ENCODE data around the gene CLIC3. TPM values are rescaled to one million over a fixed set of nuclear protein-coding genes. Genes with fewer than 3 reads are reported as not detected.

Gene CLIC3
- total RNA-seq, 1 experiment from 2014 or later, result 1.7 TPM

DNA sequence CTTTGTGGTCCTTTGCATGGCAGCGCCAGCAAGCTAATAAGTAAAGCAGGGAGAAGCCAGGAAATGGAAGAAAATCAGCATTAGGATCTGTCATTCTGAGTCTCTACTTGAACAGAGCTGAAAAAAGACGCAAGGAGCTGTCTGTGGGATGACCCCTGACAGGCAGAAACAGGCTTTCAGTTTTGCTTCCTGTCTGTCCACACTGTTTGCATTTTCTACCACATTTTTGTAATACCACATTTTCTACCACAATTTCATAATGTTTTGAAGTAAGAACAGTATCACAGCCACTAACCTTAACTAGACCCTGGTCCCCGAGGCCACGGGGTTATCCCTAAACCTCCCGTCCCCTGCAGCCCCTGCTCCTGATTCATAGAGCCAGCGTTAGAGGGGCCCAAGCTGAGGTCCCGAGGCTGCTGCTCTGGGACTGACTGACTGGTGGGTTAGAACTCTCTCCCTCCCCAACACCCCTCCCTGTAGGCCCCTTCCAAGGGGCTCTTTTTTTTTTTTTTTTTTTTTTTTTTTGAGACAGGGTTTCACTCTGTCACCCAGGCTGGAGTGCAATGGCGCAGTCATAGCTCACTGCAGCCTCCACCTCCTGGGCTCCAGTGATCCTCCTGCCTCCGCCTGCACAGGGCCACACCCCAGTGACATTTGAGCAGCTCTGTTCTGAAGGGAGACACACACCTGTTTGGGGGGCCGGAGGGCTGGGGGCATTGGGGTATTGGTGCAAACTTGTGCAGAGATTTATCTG lies 4.0 kb upstream of the CLIC3 start:
- peak; percentile 35 for DNase-seq (ENCODE audit: low read depth)

GRCh38 chr9:136997830-136998234 lies 1.5 kb upstream of the CLIC3 start:
- DNase-seq (ENCODE audit: low read depth), result peak; percentile 13

DNA sequence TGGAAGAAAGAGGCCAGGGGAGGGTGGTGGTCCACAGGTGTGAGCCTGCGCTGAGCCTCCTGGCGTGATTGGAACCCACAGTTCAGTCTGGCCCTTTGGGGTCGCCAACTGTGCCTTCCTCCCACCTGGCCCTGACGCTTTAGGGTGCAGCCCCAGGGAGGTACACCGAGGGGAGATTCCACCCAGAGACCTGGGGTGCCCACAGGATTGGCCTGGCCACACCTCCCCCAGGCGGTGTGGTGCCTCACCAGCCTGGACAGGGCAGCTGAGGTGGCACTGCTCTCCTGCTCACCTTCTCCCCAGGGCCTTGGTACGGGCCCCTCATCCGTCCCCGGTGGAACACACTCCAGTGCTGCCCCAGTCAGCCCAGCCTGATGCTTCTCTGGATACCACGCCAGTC lies 1.0 kb upstream of the CLIC3 start:
- DNase-seq (ENCODE audit: low read depth), result no peak

GRCh38 chr9:136995772-136996311 lies 526 bp downstream of the CLIC3 start:
- peak; percentile 28 for DNase-seq (ENCODE audit: low read depth)

DNA sequence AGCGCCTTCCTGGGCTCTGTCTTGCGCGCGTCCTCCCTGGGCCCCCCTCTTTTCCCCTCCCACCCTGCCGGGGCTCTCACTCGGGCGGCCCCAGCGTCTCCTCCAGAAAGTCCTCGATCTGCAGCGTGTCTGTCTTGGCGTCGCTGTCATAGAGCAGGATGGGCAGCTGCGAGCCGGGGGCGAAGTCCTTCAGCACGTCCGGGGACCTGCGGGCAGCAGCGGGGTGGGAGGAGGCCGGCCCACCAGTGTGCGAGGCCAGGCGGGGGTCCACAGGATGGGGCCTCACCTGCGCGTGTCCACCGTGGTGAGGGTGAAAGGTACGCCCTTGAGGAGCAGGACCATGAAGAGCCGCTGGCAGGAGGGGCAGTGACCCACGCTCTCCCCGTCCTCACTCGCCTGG lies 1.0 kb downstream of the CLIC3 start:
- no peak for DNase-seq (ENCODE audit: low read depth)

GRCh38 chr9:136994888-136995230 lies 1.5 kb downstream of the CLIC3 start:
- no peak for DNase-seq (ENCODE audit: low read depth)

- no peak for DNase-seq (ENCODE audit: low read depth)
Observed at GRCh38 chr9:136994180-136994887, 2.0 kb downstream of the CLIC3 start.

DNA sequence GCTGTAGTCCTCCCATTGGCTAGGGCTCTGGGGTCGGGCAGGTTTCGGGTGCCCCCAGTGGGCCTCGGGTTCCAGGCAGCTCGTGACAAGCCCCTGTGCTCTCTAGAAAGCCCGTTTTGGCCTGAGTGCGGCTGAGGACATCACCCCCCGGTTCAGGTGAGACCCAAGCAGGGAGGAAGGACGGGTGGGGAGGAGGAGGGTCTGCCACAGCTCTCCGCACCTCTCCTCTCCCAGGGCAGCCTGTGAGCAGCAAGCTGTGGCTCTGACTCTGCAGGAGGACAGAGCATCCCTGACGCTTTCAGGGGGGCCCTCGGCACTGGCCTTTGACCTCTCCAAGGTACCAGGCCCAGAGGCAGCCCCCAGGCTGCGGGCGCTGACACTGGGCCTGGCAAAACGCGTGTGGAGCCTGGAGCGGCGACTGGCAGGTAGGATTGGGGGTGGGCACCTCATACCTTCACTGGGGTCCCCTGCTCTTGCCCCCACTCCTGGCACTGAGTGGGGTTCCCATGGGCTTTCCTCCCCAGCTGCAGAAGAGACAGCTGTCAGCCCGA lies 3.5 kb downstream of the CLIC3 start:
- no peak for DNase-seq (ENCODE audit: low read depth)

- DNase-seq (ENCODE audit: low read depth), result peak; percentile 81
Observed at GRCh38 chr9:136991993-136992818, 4.2 kb downstream of the CLIC3 start, which contains the start of gene PAXX. PAXX (plus strand) TSS chr9:136992422; CDS start chr9:136992444, 22 bp downstream.

DNA sequence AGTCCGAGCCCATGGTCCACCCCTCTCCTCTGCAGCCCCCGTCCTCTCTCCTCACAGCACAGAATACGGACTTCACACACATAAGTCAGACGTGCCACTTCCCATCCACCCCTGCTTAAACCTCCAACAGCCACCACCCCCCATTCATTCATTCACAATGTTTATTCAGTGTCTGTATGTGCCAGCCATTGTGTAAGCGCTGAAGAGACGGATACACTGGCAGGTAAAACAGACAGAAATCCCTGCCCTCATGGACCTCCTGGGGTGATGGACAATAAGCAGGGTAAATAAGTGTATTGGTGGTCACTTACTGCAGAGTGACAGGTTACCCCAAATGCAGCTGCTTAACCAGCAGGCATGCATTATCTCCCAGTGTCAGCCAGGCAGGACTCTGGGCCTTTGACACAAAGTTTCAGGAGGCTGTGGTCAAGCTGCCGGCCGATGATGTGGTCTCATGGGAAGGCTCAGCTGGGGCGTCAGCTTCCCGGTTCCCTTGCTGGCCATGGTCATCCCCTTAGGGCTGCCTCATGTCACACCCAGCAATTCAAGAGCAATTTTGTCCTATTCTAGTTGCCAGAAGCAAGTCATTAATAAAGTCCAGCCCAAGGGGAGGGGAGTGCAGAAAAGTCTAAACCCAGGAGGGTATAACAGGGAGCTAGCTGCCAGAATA lies 6.0 kb downstream of the CLIC3 start:
- no peak for DNase-seq (ENCODE audit: low read depth)

GRCh38 chr9:136988872-136989271 lies 7.5 kb downstream of the CLIC3 start:
- no peak for DNase-seq (ENCODE audit: low read depth)

DNA sequence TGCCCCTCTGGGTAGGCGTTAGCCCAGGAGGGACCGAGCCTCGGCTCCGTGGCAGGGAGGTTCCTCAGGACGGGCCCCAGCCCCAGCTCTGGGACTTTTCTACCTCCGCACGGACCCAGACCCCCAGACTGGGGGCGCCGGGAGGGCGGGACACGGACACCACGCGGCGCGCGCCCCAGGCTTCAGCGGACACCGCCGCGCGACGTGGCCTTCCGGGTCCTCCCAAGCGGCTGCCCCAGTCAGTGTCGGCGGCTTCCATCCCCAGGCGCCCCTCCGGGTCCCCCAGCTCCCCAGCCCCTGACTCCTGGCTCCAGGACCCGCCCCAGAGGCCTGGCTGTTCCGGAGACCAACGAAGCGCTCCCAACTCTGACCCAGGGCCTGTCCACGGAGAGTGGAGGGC lies 10.5 kb downstream of the CLIC3 start:
- no peak for DNase-seq (ENCODE audit: low read depth)

GRCh38 chr9:136985027-136985602 lies 11.3 kb downstream of the CLIC3 start:
- no peak for DNase-seq (ENCODE audit: low read depth)

GRCh38 chr9:136984464-136985026 lies 11.8 kb downstream of the CLIC3 start:
- DNase-seq (ENCODE audit: low read depth), result no peak

GRCh38 chr9:136983656-136984314 lies 12.6 kb downstream of the CLIC3 start:
- no peak for DNase-seq (ENCODE audit: low read depth)

DNA sequence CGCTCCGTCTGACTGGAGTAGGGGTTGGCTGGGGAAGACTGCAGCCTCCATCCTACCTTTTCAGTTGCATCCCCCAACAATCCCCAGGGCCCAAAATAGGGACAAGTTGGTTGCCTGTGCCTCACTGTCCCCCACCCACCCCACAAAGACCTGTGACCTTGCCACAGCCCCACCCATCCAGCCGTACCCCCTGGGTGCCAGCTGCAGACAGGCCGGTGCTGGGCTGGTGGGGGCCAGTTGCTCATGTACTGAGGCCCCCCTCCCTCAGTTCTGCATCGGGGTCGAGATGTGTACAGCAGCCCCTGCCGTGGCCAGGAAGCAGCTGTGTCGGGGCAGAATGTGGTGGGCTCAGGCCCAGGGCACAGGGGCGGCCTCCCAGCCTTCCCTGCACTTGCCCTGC lies 13.2 kb downstream of the CLIC3 start:
- DNase-seq (ENCODE audit: low read depth), result no peak

- DNase-seq (ENCODE audit: low read depth), result no peak
Observed at GRCh38 chr9:136982232-136983051, 13.9 kb downstream of the CLIC3 start, which contains the start of gene LCNL1. LCNL1 (plus strand) TSS chr9:136982993; CDS start chr9:136983587, 594 bp downstream.

GRCh38 chr9:136981588-136982231 lies 14.7 kb downstream of the CLIC3 start:
- DNase-seq (ENCODE audit: low read depth), result no peak
